Liver (tissue), 3 donors: Measurements from ENCODE around the gene IRF6.

Source experiments
- EGR1 ChIP-seq, 2 donors: IDR thresholded peaks; 2 replicates each; pipeline ENCODE4 v1.6.1; 2016 to 2018; ENCODE audit warnings: antibody characterized with exemption in 2 of 2, low read depth in 2 of 2
- FOXA1 ChIP-seq: IDR thresholded peaks from 2 replicates; pipeline ENCODE4 v1.6.1; 2016; ENCODE audit warnings: antibody characterized with exemption
- GABPA ChIP-seq, 2 donors: IDR thresholded peaks in 1 of 2; conservative IDR thresholded peaks in 1 of 2; 2 replicates each; pipeline ENCODE4 v1.6.1; 2016; ENCODE audit warnings: antibody characterized with exemption in 2 of 2, mild to moderate bottlenecking in 1 of 2, moderate library complexity in 1 of 2
- JUND ChIP-seq, 2 donors: IDR thresholded peaks; 2 replicates each; pipeline ENCODE4 v1.6.1; 2016; ENCODE audit warnings: antibody characterized with exemption in 2 of 2
- RAD21 ChIP-seq, 2 donors: IDR thresholded peaks; 2 replicates each; pipeline ENCODE4 v1.6.1; 2016; ENCODE audit warnings: antibody characterized with exemption in 2 of 2, mild to moderate bottlenecking in 2 of 2
- RXRA ChIP-seq, 2 donors: IDR thresholded peaks; 2 replicates each; pipeline ENCODE4 v1.6.1; 2017 to 2018; ENCODE audit warnings: antibody characterized with exemption in 2 of 2, mild to moderate bottlenecking in 1 of 2
- SP1 ChIP-seq: IDR thresholded peaks from 2 replicates; pipeline ENCODE4 v1.6.1; 2018; ENCODE audit warnings: antibody characterized with exemption, mild to moderate bottlenecking
- TAF1 ChIP-seq: conservative IDR thresholded peaks from 2 replicates; pipeline ENCODE4 v1.6.1; 2016; ENCODE audit warnings: antibody characterized with exemption, mild to moderate bottlenecking
- YY1 ChIP-seq: IDR thresholded peaks from 2 replicates; pipeline ENCODE4 v1.6.1; 2016; ENCODE audit warnings: antibody characterized with exemption, mild to moderate bottlenecking
- TF ChIP-seq, protein P1 (sequence below): fragments of 150-350 bp; IDR thresholded peaks from 2 replicates; pipeline ENCODE4 v1.5.1; 2017; ENCODE audit warnings: improper control_type of control experiment, low read depth, low read length; ENCODE audit not compliant: missing input control
- TF ChIP-seq, protein P2 (sequence below): IDR thresholded peaks from 2 replicates; pipeline ENCODE4 v1.6.1; 2016; ENCODE audit warnings: antibody characterized with exemption
- TF ChIP-seq, protein P3 (sequence below): IDR thresholded peaks from 2 replicates; pipeline ENCODE4 v1.6.1; 2016; ENCODE audit warnings: antibody characterized with exemption
- TF ChIP-seq, protein P4 (sequence below): IDR thresholded peaks from 2 replicates; pipeline ENCODE4 v1.6.1; 2016; ENCODE audit warnings: antibody characterized with exemption
- TF ChIP-seq, protein P5 (sequence below): IDR thresholded peaks from 2 replicates; pipeline ENCODE4 v1.6.1; 2016; ENCODE audit warnings: antibody characterized with exemption, mild to moderate bottlenecking
- donor health status: healthy.
- donor health status: healthy.

DNA sequence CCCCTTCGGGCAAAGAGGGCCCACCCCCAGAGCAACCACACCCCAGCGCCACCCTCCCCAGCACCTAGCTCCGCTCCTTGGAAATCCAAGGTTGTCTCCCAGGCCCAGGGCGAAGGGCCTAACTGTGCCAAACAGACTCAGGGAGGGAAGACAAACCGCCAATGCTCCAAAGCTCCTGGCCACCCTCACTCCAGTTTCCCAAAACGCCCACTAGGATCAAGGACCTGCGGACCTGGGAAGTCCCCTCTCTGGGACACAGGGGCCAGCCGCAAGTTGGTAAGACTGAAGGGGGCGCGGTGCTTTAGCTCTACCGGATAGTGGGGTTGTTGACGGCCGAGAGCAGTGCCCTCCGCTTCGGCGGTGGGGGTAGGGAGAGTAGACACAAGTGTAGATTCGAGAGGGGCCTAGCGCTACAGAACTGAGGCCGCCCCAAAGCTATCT lies 581 bp downstream of the IRF6 start:
- TF ChIP-seq, protein P1, sequence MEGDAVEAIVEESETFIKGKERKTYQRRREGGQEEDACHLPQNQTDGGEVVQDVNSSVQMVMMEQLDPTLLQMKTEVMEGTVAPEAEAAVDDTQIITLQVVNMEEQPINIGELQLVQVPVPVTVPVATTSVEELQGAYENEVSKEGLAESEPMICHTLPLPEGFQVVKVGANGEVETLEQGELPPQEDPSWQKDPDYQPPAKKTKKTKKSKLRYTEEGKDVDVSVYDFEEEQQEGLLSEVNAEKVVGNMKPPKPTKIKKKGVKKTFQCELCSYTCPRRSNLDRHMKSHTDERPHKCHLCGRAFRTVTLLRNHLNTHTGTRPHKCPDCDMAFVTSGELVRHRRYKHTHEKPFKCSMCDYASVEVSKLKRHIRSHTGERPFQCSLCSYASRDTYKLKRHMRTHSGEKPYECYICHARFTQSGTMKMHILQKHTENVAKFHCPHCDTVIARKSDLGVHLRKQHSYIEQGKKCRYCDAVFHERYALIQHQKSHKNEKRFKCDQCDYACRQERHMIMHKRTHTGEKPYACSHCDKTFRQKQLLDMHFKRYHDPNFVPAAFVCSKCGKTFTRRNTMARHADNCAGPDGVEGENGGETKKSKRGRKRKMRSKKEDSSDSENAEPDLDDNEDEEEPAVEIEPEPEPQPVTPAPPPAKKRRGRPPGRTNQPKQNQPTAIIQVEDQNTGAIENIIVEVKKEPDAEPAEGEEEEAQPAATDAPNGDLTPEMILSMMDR, result no peak
- TF ChIP-seq, protein P2, sequence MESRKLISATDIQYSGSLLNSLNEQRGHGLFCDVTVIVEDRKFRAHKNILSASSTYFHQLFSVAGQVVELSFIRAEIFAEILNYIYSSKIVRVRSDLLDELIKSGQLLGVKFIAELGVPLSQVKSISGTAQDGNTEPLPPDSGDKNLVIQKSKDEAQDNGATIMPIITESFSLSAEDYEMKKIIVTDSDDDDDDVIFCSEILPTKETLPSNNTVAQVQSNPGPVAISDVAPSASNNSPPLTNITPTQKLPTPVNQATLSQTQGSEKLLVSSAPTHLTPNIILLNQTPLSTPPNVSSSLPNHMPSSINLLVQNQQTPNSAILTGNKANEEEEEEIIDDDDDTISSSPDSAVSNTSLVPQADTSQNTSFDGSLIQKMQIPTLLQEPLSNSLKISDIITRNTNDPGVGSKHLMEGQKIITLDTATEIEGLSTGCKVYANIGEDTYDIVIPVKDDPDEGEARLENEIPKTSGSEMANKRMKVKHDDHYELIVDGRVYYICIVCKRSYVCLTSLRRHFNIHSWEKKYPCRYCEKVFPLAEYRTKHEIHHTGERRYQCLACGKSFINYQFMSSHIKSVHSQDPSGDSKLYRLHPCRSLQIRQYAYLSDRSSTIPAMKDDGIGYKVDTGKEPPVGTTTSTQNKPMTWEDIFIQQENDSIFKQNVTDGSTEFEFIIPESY, result no peak
- TF ChIP-seq YY1, result no peak
- TF ChIP-seq, protein P3, sequence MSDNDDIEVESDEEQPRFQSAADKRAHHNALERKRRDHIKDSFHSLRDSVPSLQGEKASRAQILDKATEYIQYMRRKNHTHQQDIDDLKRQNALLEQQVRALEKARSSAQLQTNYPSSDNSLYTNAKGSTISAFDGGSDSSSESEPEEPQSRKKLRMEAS, result no peak
- TF ChIP-seq GABPA (IDR thresholded peaks at IDR 0.05 in 1 of 2, conservative IDR thresholded peaks at IDR 0.05 in 1 of 2), result no peak
- TF ChIP-seq RXRA (IDR thresholded peaks at IDR 0.05), result no peak
- TF ChIP-seq SP1, result no peak
- TF ChIP-seq TAF1, result no peak
- TF ChIP-seq, protein P4, sequence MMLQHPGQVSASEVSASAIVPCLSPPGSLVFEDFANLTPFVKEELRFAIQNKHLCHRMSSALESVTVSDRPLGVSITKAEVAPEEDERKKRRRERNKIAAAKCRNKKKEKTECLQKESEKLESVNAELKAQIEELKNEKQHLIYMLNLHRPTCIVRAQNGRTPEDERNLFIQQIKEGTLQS, result no peak
- no peak for TF ChIP-seq JUND (IDR thresholded peaks at IDR 0.05)
- no peak for TF ChIP-seq RAD21 (IDR thresholded peaks at IDR 0.05)
- TF ChIP-seq, protein P5, sequence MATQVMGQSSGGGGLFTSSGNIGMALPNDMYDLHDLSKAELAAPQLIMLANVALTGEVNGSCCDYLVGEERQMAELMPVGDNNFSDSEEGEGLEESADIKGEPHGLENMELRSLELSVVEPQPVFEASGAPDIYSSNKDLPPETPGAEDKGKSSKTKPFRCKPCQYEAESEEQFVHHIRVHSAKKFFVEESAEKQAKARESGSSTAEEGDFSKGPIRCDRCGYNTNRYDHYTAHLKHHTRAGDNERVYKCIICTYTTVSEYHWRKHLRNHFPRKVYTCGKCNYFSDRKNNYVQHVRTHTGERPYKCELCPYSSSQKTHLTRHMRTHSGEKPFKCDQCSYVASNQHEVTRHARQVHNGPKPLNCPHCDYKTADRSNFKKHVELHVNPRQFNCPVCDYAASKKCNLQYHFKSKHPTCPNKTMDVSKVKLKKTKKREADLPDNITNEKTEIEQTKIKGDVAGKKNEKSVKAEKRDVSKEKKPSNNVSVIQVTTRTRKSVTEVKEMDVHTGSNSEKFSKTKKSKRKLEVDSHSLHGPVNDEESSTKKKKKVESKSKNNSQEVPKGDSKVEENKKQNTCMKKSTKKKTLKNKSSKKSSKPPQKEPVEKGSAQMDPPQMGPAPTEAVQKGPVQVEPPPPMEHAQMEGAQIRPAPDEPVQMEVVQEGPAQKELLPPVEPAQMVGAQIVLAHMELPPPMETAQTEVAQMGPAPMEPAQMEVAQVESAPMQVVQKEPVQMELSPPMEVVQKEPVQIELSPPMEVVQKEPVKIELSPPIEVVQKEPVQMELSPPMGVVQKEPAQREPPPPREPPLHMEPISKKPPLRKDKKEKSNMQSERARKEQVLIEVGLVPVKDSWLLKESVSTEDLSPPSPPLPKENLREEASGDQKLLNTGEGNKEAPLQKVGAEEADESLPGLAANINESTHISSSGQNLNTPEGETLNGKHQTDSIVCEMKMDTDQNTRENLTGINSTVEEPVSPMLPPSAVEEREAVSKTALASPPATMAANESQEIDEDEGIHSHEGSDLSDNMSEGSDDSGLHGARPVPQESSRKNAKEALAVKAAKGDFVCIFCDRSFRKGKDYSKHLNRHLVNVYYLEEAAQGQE, result no peak
- no peak for TF ChIP-seq EGR1 (IDR thresholded peaks at IDR 0.05; ENCODE audit: low read depth in 2 of 2)
- TF ChIP-seq FOXA1, result no peak
